Measurements from ENCODE around the gene ALDH1B1. TPM values are rescaled to one million over a fixed set of nuclear protein-coding genes. Genes with fewer than 3 reads are reported as not detected.

Gene ALDH1B1
- polyA plus RNA-seq, 2 donors, result 2.9 to 12.3 TPM

DNA sequence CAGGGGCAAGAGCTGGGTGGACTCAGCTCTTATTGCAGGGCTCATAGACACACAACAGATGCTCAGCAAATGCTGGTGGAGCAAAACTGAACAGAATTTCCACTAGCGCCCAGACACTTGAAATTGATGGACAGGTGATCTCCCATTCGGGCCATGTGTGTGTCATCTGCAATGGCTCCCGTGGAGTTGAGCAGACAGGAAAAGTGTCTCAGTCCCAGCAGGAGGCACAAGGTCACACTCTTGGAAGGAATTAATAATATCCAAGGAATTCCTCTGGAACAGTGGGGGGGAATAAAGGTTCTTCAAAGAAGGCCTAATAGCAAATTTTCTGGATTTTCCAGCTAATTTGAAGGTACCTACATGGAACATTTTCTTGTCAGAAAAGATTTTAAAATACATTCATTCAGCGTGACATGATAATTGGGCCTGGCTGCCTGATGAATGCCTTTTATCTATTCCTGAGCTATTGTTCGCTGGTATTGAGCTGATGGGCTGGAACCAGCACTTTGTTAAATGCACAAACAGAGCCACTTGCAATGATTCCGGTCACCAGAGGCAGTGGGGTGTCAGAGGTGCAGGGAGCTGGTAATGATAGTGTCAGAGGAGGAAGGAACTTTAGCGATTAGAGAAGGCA lies 31.5 kb upstream of the ALDH1B1 start:
- no peaks in the 10 kb centered on the region for H3K4me1 ChIP-seq (ENCODE audit: control insufficient read depth in 2 of 2, insufficient read depth in 2 of 2, low read length in 1 of 2)
- H3K27me3 ChIP-seq (ENCODE audit: control insufficient read depth in 1 of 2, insufficient read depth in 2 of 2, low read length in 2 of 2), result no peaks in the 10 kb centered on the region
- WGBS, 2 donors, result 79 to 82% methylated on average over 7 of the region's 7 CpGs
- no peaks in the 10 kb centered on the region for H3K36me3 ChIP-seq (ENCODE audit: control insufficient read depth in 2 of 2, insufficient read depth in 2 of 2, low read length in 1 of 2)
- H3K9me3 ChIP-seq (ENCODE audit: control insufficient read depth in 2 of 2, insufficient read depth in 1 of 2, low read depth in 1 of 2, low read length in 1 of 2), result no peaks in the 10 kb centered on the region
- no peak overlapping the region for H3K4me3 ChIP-seq (ENCODE audit: low read depth in 1 of 2, low read length in 2 of 2)
- no peak overlapping the region for H3K27ac ChIP-seq (ENCODE audit: low read depth in 2 of 2, low read length in 1 of 2)

DNA sequence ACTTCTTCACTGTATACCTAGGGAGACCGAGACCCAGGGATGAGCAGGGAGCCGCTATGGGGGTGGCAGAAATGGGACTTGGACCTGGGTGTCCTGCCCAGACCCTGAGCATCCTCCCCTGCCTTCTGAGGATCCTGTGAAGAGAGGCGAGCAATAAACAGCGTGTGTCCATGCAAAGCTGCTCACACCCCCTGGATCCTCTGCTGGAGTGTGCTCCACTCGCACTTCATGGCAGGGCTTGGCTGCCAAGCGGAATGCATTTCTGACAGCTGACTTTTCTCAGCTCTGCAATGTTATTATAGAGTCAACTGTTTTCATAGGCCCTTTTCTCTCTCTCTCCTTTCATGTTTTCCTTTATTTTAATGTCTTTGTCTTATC lies 31.0 kb upstream of the ALDH1B1 start:
- Histone ChIP-seq H3K4me3 (ENCODE audit: low read depth in 1 of 2, low read length in 2 of 2) (no peak overlapping the region), H3K9me3 (ENCODE audit: control insufficient read depth in 2 of 2, insufficient read depth in 1 of 2, low read depth in 1 of 2, low read length in 1 of 2) (no peaks in the 10 kb centered on the region), H3K27ac (ENCODE audit: low read depth in 2 of 2, low read length in 1 of 2) (no peak overlapping the region), H3K27me3 (ENCODE audit: control insufficient read depth in 1 of 2, insufficient read depth in 2 of 2, low read length in 2 of 2) (no peaks in the 10 kb centered on the region), H3K36me3 (ENCODE audit: control insufficient read depth in 2 of 2, insufficient read depth in 2 of 2, low read length in 1 of 2) (no peaks in the 10 kb centered on the region), H3K4me1 (ENCODE audit: control insufficient read depth in 2 of 2, insufficient read depth in 2 of 2, low read length in 1 of 2) (no peaks in the 10 kb centered on the region)
- 81 to 92% methylated on average over 6 of the region's 6 CpGs for WGBS, 2 donors

DNA sequence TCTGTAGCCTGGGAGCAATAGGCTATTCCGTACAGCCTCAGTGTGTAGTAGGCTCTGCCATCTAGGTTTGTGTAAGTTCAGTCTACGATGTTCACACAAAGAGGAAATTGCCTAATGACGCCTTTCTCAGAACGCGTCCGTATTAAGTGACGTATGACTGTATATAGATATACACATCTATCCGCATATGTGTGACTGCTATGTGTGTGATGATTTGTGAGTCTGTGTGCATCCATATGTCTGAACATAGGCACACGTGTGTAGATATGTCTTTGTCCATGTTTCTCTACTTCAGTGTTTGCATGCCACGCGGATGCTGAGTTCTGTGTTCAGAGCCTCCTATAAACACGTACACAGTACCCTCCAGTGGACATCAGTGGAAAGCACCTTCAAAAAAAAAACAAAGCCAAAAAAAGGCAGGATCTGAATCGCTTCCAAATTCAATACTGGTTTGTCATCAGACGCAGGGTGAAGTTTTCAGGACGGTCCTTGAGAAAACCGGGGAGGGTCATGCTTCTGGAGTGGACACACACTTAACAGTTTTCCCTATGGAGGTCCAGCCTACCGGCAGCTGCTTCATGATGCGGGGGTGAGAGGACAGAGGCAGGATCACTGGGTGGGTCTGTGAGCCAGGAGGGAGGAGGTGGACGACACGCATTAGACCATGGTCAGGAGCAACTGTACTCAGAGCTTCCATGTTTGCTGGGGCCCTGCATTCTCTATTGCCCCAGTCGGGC lies 29.5 kb upstream of the ALDH1B1 start:
- Histone ChIP-seq H3K27me3 (ENCODE audit: control insufficient read depth in 1 of 2, insufficient read depth in 2 of 2, low read length in 2 of 2) (no peaks in the 10 kb centered on the region), H3K36me3 (ENCODE audit: control insufficient read depth in 2 of 2, insufficient read depth in 2 of 2, low read length in 1 of 2) (no peaks in the 10 kb centered on the region), H3K4me3 (ENCODE audit: low read depth in 1 of 2, low read length in 2 of 2) (no peak overlapping the region), H3K4me1 (ENCODE audit: control insufficient read depth in 2 of 2, insufficient read depth in 2 of 2, low read length in 1 of 2) (no peaks in the 10 kb centered on the region), H3K27ac (ENCODE audit: low read depth in 2 of 2, low read length in 1 of 2) (no peak overlapping the region), H3K9me3 (ENCODE audit: control insufficient read depth in 2 of 2, insufficient read depth in 1 of 2, low read depth in 1 of 2, low read length in 1 of 2) (no peaks in the 10 kb centered on the region)
- WGBS, 2 donors, result 35% methylated on average over 21 of the region's 21 CpGs

DNA sequence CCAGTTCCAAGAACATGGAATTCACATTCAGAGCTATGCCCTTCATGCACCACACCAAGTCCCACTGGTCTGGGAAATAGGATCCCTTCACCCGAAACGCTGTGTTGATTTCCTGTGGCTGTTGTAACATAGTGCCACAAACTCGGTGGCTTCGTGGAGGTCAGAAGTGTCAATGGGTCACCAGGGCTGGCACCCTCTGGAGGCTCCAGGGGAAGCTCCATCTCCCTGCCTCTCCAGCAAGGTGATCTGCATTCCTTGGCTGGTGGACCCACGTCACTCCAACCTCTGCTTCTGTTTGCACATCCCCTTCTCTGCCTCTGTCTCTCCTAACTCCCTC lies 28.9 kb upstream of the ALDH1B1 start:
- no peaks in the 10 kb centered on the region for H3K4me1 ChIP-seq (ENCODE audit: control insufficient read depth in 2 of 2, insufficient read depth in 2 of 2, low read length in 1 of 2)
- no peak overlapping the region for H3K27ac ChIP-seq (ENCODE audit: low read depth in 2 of 2, low read length in 1 of 2)
- H3K27me3 ChIP-seq (ENCODE audit: control insufficient read depth in 1 of 2, insufficient read depth in 2 of 2, low read length in 2 of 2), result no peaks in the 10 kb centered on the region
- H3K9me3 ChIP-seq (ENCODE audit: control insufficient read depth in 2 of 2, insufficient read depth in 1 of 2, low read depth in 1 of 2, low read length in 1 of 2), result no peaks in the 10 kb centered on the region
- H3K4me3 ChIP-seq (ENCODE audit: low read depth in 1 of 2, low read length in 2 of 2), result no peak overlapping the region
- WGBS, 2 donors, result 69 to 80% methylated on average over 5 of the region's 5 CpGs
- H3K36me3 ChIP-seq (ENCODE audit: control insufficient read depth in 2 of 2, insufficient read depth in 2 of 2, low read length in 1 of 2), result no peaks in the 10 kb centered on the region

DNA sequence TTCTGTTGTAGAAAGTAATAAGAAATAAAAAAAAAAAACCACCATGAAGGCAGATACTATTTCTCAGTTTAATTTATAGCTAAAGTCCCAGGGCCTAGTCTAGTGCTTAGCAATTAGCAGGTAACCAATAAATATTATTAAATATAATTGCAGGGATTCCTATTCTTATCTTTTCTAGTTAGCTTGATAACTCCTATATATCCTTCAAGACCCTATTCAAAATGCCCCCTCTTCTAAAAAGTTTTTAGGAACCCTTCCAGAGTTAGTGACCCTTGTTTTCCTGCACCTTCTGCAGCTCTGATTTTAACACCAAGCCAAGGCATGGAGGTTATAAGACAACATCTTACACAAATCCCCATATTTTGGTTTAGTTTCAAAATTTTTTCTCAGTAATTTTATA lies 24.6 kb upstream of the ALDH1B1 start:
- H3K27ac ChIP-seq (ENCODE audit: low read depth in 2 of 2, low read length in 1 of 2), result no peak overlapping the region
- H3K4me1 ChIP-seq (ENCODE audit: control insufficient read depth in 2 of 2, insufficient read depth in 2 of 2, low read length in 1 of 2), result no peaks in the 10 kb centered on the region
- no peaks in the 10 kb centered on the region for H3K27me3 ChIP-seq (ENCODE audit: control insufficient read depth in 1 of 2, insufficient read depth in 2 of 2, low read length in 2 of 2)
- no peaks in the 10 kb centered on the region for H3K36me3 ChIP-seq (ENCODE audit: control insufficient read depth in 2 of 2, insufficient read depth in 2 of 2, low read length in 1 of 2)
- H3K4me3 ChIP-seq (ENCODE audit: low read depth in 1 of 2, low read length in 2 of 2), result no peak overlapping the region
- no peaks in the 10 kb centered on the region for H3K9me3 ChIP-seq (ENCODE audit: control insufficient read depth in 2 of 2, insufficient read depth in 1 of 2, low read depth in 1 of 2, low read length in 1 of 2)

DNA sequence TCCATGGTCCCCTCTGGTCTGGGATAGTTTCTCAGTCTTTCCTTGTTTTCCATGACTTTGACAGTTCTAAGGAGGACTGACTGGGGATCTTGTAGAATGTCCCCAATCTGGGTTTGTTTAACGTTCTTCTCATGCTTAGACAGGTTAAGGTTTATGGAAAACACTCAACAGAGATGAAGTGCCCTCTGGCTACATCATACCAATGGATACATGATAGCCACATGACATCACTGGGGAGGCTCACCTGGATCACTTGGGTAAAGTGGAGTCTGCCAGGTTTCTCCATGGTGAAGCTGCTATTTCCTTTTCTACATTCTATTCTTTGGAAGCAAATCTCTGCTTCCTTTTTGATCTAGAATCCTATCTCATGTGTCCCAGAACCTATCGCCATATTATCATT lies 23.8 kb upstream of the ALDH1B1 start:
- no peaks in the 10 kb centered on the region for H3K9me3 ChIP-seq (ENCODE audit: control insufficient read depth in 2 of 2, insufficient read depth in 1 of 2, low read depth in 1 of 2, low read length in 1 of 2)
- H3K36me3 ChIP-seq (ENCODE audit: control insufficient read depth in 2 of 2, insufficient read depth in 2 of 2, low read length in 1 of 2), result no peaks in the 10 kb centered on the region
- no peak overlapping the region for H3K27ac ChIP-seq (ENCODE audit: low read depth in 2 of 2, low read length in 1 of 2)
- no peak overlapping the region for H3K4me3 ChIP-seq (ENCODE audit: low read depth in 1 of 2, low read length in 2 of 2)
- no peaks in the 10 kb centered on the region for H3K4me1 ChIP-seq (ENCODE audit: control insufficient read depth in 2 of 2, insufficient read depth in 2 of 2, low read length in 1 of 2)
- WGBS, 2 donors, result 64 to 70% methylated on average over 2 of the region's 2 CpGs
- H3K27me3 ChIP-seq (ENCODE audit: control insufficient read depth in 1 of 2, insufficient read depth in 2 of 2, low read length in 2 of 2), result no peaks in the 10 kb centered on the region

DNA sequence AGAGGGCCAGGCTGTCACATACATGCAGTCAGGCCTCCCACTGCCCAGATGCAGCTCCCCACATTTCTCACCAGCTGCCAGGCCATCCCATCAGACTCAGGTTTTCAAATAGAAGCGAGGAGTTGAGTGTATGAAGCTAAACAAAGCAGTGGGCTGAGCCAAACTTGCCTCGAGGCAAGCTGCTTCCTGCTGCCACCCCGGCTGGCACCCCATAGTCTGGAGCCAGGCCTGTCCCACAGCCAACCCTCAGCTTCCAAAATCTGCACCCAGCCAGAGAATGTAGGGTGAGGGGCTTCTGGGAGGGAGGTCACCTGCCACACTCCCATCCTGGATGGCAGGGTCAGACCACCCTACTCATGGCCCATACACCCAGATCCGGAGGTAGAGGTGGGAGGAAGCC lies 22.3 kb upstream of the ALDH1B1 start:
- 39 to 59% methylated on average over 4 of the region's 4 CpGs for WGBS, 2 donors
- Histone ChIP-seq H3K36me3 (ENCODE audit: control insufficient read depth in 2 of 2, insufficient read depth in 2 of 2, low read length in 1 of 2) (no peaks in the 10 kb centered on the region), H3K9me3 (ENCODE audit: control insufficient read depth in 2 of 2, insufficient read depth in 1 of 2, low read depth in 1 of 2, low read length in 1 of 2) (no peaks in the 10 kb centered on the region), H3K27ac (ENCODE audit: low read depth in 2 of 2, low read length in 1 of 2) (no peak overlapping the region), H3K27me3 (ENCODE audit: control insufficient read depth in 1 of 2, insufficient read depth in 2 of 2, low read length in 2 of 2) (no peaks in the 10 kb centered on the region), H3K4me3 (ENCODE audit: low read depth in 1 of 2, low read length in 2 of 2) (no peak overlapping the region), H3K4me1 (ENCODE audit: control insufficient read depth in 2 of 2, insufficient read depth in 2 of 2, low read length in 1 of 2) (no peaks in the 10 kb centered on the region)

DNA sequence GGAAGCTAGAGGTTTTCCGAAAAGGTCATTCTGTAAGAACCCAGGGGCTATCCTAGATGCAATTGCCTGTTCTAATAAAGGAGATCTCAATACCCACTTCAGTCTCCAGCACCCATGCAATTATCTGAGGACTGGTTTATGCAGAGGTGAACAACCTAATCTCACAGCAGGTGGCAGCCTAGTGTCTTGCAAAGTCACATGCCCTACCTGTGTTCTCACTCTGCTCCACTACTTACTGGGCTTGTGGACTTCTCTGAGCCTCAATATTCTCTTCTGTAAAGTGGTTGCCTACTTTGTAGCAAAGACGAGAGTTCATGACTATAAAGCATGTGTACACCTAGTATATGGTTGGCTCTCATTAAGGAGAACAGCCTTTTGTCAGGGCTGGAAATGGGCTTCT lies 21.0 kb upstream of the ALDH1B1 start:
- Histone ChIP-seq H3K27me3 (ENCODE audit: control insufficient read depth in 1 of 2, insufficient read depth in 2 of 2, low read length in 2 of 2) (no peaks in the 10 kb centered on the region), H3K27ac (ENCODE audit: low read depth in 2 of 2, low read length in 1 of 2) (no peak overlapping the region), H3K36me3 (ENCODE audit: control insufficient read depth in 2 of 2, insufficient read depth in 2 of 2, low read length in 1 of 2) (no peaks in the 10 kb centered on the region), H3K4me1 (ENCODE audit: control insufficient read depth in 2 of 2, insufficient read depth in 2 of 2, low read length in 1 of 2) (no peaks in the 10 kb centered on the region), H3K9me3 (ENCODE audit: control insufficient read depth in 2 of 2, insufficient read depth in 1 of 2, low read depth in 1 of 2, low read length in 1 of 2) (no peaks in the 10 kb centered on the region), H3K4me3 (ENCODE audit: low read depth in 1 of 2, low read length in 2 of 2) (no peak overlapping the region)
- WGBS, 2 donors, result 64 to 90% methylated on average over 2 of the region's 2 CpGs

DNA sequence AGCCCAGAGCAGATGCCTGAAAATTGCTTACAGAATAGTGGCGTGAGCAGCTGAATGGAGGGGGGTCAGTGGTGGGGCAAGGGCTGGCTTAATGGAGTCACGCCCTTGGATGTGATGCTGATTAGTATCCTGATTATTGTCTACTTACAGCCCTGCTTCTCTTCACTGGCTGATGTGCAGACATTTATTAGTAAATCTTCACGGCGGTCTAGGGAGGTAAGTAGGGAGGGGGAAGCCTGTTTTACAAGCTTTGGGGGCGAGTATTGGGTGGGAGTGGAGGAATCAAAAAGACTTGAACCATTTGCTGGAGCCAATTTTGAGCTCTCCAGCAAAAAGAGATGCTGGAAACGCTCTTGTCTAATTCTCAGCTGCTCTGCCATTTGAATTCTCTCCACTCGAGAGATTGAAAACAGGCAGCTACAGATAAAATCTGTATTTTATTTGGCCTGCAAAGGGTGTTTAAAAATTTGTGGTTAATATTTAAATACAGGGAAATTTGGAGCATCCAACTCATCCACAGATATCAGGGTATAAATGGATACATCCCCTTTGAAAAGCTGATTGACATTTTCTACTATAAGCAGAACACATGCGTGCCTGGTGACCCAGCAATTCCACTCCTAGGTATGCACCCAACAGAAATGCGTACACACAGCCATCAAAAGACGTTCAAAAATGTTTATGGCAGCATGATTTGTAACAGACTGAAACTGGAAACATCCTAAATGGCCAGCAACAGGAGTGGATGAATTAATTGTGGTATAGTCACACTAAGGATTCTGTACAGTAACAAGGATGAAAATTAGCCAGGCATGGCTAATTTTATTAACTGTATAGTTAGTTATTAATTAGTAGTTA lies 19.5 kb upstream of the ALDH1B1 start:
- Histone ChIP-seq H3K4me3 (ENCODE audit: low read depth in 1 of 2, low read length in 2 of 2) (no peak overlapping the region), H3K27ac (ENCODE audit: low read depth in 2 of 2, low read length in 1 of 2) (no peak overlapping the region), H3K4me1 (ENCODE audit: control insufficient read depth in 2 of 2, insufficient read depth in 2 of 2, low read length in 1 of 2) (no peaks in the 10 kb centered on the region), H3K36me3 (ENCODE audit: control insufficient read depth in 2 of 2, insufficient read depth in 2 of 2, low read length in 1 of 2) (no peaks in the 10 kb centered on the region), H3K9me3 (ENCODE audit: control insufficient read depth in 2 of 2, insufficient read depth in 1 of 2, low read depth in 1 of 2, low read length in 1 of 2) (no peaks in the 10 kb centered on the region), H3K27me3 (ENCODE audit: control insufficient read depth in 1 of 2, insufficient read depth in 2 of 2, low read length in 2 of 2) (no peaks in the 10 kb centered on the region)
- 70 to 74% methylated on average over 10 of the region's 10 CpGs for WGBS, 2 donors

Data from esophagus (tissue), 2 donors.